Colonic mucosa (tissue), 4 donors: Measurements from ENCODE around the gene CKM. TPM values are rescaled to one million over a fixed set of nuclear protein-coding genes. Genes with fewer than 3 reads are reported as not detected.
A peak's percentile ranks its signal among the peaks of the same experiment; 100 is the strongest.

Source experiments
- DNase-seq: peaks from one replicate; pipeline ENCODE4 v3.0.0-alpha.2; 2020
- H3K27ac ChIP-seq: fragments of 200-600 bp; one replicate; pipeline ENCODE4 v1.8.0; 2021
- H3K27me3 ChIP-seq: fragments of 200-600 bp; one replicate; pipeline ENCODE4 v1.8.0; 2021
- H3K36me3 ChIP-seq: fragments of 200-600 bp; one replicate; pipeline ENCODE4 v1.8.0; 2021
- H3K4me1 ChIP-seq: fragments of 200-600 bp; one replicate; pipeline ENCODE4 v1.8.0; 2021; ENCODE audit warnings: mild to moderate bottlenecking
- H3K4me3 ChIP-seq: fragments of 200-600 bp; one replicate; pipeline ENCODE4 v1.8.0; 2021
- H3K9ac ChIP-seq, 2 donors: one replicate each; pipeline ENCODE4 v1.7.0; 2013; ENCODE audit warnings: control low read depth in 2 of 2, low read depth in 2 of 2, low read length in 2 of 2
- H3K9me3 ChIP-seq: fragments of 200-600 bp; one replicate; pipeline ENCODE4 v1.8.0; 2021
- CTCF ChIP-seq: fragments of 200-600 bp; IDR thresholded peaks from one replicate; pipeline ENCODE4 v1.8.0; 2022; ENCODE audit warnings: antibody characterized with exemption, mild to moderate bottlenecking
- intact Hi-C: fragments of 100-400 bp; cut with DNase I; formaldehyde crosslinking; loops from one replicate; pipeline ENCODE4 v1.14.1; 2022
- total RNA-seq, 2 donors: library from RNA; stranded (reverse); fragmentation: NEBNext Ultra II Directional in 1 of 2; extraction: Animal tissue kit (Norgen Biotek cat#: 25700) in 1 of 2; gene quantifications; one replicate each; pipeline ENCODE4 v1.2.1, GENCODE V29; 2021
- donor health status: healthy.
- donor health status: DM: no; HTN: no; CAD: no.
- donor health status: DM: no; HTN: no; CAD: no.

The CKM gene
- total RNA-seq, 2 donors from 2014 or later, result 0.53 TPM; not detected in 1

GRCh38 chr19:45363861-45364459 lies 41.3 kb upstream of the CKM start:
- TF ChIP-seq CTCF, result no peak
- Histone ChIP-seq H3K9me3 (no peaks in the 10 kb centered on the region), H3K4me3 (no peak overlapping the region), H3K36me3 (no peaks in the 10 kb centered on the region), H3K9ac (no peak overlapping the region), H3K4me1 (no peaks in the 10 kb centered on the region), H3K27me3 (no peaks in the 10 kb centered on the region), H3K27ac (no peak overlapping the region)
- intact Hi-C loops, result no loop called here
- no peak for DNase-seq

- TF ChIP-seq CTCF, result no peak
- H3K36me3 ChIP-seq, result no peaks in the 10 kb centered on the region
- H3K9me3 ChIP-seq, result no peaks in the 10 kb centered on the region
- DNase-seq, result no peak
- no peaks in the 10 kb centered on the region for H3K27me3 ChIP-seq
- H3K4me3 ChIP-seq, result no peak overlapping the region
- H3K27ac ChIP-seq, result no peak overlapping the region
- no peaks in the 10 kb centered on the region for H3K4me1 ChIP-seq
- no peak overlapping the region for H3K9ac ChIP-seq
- intact Hi-C loops, result no loop called here
Observed at GRCh38 chr19:45362291-45362690, 39.6 kb upstream of the CKM start.

GRCh38 chr19:45361608-45362007 lies 38.9 kb upstream of the CKM start:
- H3K36me3 ChIP-seq, result no peaks in the 10 kb centered on the region
- no peak for DNase-seq
- no peaks in the 10 kb centered on the region for H3K9me3 ChIP-seq
- no peak overlapping the region for H3K27ac ChIP-seq
- H3K4me3 ChIP-seq, result no peak overlapping the region
- H3K9ac ChIP-seq, result no peak overlapping the region
- no peaks in the 10 kb centered on the region for H3K27me3 ChIP-seq
- H3K4me1 ChIP-seq, result no peaks in the 10 kb centered on the region
- no peak for TF ChIP-seq CTCF
- intact Hi-C loops, result no loop called here

GRCh38 chr19:45358213-45358792 lies 35.6 kb upstream of the CKM start:
- Histone ChIP-seq H3K27me3 (no peaks in the 10 kb centered on the region), H3K27ac (no peak overlapping the region), H3K36me3 (no peaks in the 10 kb centered on the region), H3K9ac (no peak overlapping the region), H3K4me1 (no peaks in the 10 kb centered on the region), H3K9me3 (no peaks in the 10 kb centered on the region), H3K4me3 (no peak overlapping the region)
- no peak for TF ChIP-seq CTCF
- no peak for DNase-seq
- intact Hi-C loops, result no loop called here

GRCh38 chr19:45357445-45357783 lies 34.7 kb upstream of the CKM start:
- DNase-seq, result no peak
- Histone ChIP-seq H3K27ac (no peak overlapping the region), H3K4me3 (no peak overlapping the region), H3K9me3 (no peaks in the 10 kb centered on the region), H3K9ac (peak overlapping the region in 1 of 2 donors; percentile 27), H3K27me3 (no peaks in the 10 kb centered on the region), H3K4me1 (no peaks in the 10 kb centered on the region), H3K36me3 (no peaks in the 10 kb centered on the region)
- no peak for TF ChIP-seq CTCF
- intact Hi-C loops, result no loop called here
